ENCODE measurements around the gene KCND2. TPM values are rescaled to one million over a fixed set of nuclear protein-coding genes. Genes with fewer than 3 reads are reported as not detected.

Gene KCND2
- total RNA-seq, 2 experiments from 2014 or later, result not detected

DNA sequence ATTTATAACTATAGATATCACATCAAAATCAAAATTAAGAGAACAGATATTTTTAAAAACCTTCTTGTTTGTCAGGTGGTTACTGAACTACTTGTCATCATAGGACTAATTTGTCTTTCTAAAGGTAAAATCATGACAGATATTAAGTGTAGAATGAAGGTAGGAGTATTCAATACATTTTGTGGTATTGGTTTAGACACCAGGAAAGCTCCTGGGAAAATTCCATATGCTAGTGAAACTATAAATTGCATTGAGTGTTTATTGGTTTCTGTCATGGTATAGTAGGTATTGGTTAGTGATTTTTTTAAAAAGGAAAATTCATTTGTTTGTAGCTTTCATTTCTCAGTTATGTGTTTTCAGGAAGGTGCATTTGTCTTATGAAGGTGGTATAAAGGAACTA is 132.7 kb downstream of the KCND2 start:
- H3K4me3 ChIP-seq (ENCODE audit: low read depth, low read length, poor library complexity, severe bottlenecking), result no peak overlapping the region
- no TSS peak for BruUV-seq (replicated peaks)
- H3K79me2 ChIP-seq (ENCODE audit: insufficient read depth, low read depth, low read length), result no peaks in the 10 kb centered on the region
- CTCF ChIA-PET (ENCODE audit: unreplicated experiment), result no interaction called here
- no peak for TF ChIP-seq EZH2phosphoT487 (IDR thresholded peaks at IDR 0.05; ENCODE audit: borderline replicate concordance, low read depth, low read length)
- TF ChIP-seq, protein P1, sequence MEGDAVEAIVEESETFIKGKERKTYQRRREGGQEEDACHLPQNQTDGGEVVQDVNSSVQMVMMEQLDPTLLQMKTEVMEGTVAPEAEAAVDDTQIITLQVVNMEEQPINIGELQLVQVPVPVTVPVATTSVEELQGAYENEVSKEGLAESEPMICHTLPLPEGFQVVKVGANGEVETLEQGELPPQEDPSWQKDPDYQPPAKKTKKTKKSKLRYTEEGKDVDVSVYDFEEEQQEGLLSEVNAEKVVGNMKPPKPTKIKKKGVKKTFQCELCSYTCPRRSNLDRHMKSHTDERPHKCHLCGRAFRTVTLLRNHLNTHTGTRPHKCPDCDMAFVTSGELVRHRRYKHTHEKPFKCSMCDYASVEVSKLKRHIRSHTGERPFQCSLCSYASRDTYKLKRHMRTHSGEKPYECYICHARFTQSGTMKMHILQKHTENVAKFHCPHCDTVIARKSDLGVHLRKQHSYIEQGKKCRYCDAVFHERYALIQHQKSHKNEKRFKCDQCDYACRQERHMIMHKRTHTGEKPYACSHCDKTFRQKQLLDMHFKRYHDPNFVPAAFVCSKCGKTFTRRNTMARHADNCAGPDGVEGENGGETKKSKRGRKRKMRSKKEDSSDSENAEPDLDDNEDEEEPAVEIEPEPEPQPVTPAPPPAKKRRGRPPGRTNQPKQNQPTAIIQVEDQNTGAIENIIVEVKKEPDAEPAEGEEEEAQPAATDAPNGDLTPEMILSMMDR (conservative IDR thresholded peaks at IDR 0.05; ENCODE audit: low read length), result no peak
- H3K4me1 ChIP-seq (ENCODE audit: insufficient read depth, low read length, poor library complexity, severe bottlenecking), result no peaks in the 10 kb centered on the region
- no peaks in the 10 kb centered on the region for H4K20me1 ChIP-seq (ENCODE audit: insufficient read depth, low read length)
- no peak overlapping the region for H2AFZ ChIP-seq (ENCODE audit: low read length)
- H3K9me2 ChIP-seq (ENCODE audit: insufficient read depth, low read length), result no peaks in the 10 kb centered on the region
- H3K36me3 ChIP-seq (ENCODE audit: insufficient read depth, low read length), result no peaks in the 10 kb centered on the region
- H3K9me3 ChIP-seq (ENCODE audit: low read length), result no peaks in the 10 kb centered on the region
- no peak for DNase-seq (ENCODE audit: low spot score)
- intact Hi-C loops (cut with micrococcal nuclease; ENCODE audit: unreplicated experiment), result no loop called here
- POLR2A ChIA-PET, result interaction anchor here (0.6 kb wide), 1 partner anchor 42 kb away, joined by 3 read pairs; no protein-coding TSS in a partner anchor
- H3K4me2 ChIP-seq (ENCODE audit: low read length), result no peak overlapping the region
- no peak overlapping the region for H3K27ac ChIP-seq (ENCODE audit: low read depth, low read length, poor library complexity, severe bottlenecking)

DNA sequence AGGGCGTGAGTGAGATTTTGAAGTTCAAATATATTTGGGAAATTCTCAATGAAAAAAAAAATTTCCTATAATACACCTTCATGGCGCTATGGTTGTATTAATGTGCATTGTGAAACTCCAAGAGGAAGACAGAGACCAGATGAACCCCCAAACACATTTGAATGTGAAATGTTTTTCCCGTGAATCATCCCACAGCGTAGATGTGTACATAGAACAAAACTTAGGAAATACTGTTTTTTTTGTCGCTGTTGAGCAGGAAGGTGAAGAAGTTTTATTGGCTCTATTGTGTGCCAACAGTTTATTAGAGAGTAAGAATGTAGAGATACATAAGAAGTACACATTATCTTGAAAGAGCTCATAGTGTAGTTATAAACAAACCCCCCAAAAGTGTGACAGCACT is 134.0 kb downstream of the KCND2 start:
- no peaks in the 10 kb centered on the region for H3K9me3 ChIP-seq (ENCODE audit: low read length)
- TF ChIP-seq, protein P1 (conservative IDR thresholded peaks at IDR 0.05; ENCODE audit: low read length), result no peak
- TF ChIP-seq EZH2phosphoT487 (IDR thresholded peaks at IDR 0.05; ENCODE audit: borderline replicate concordance, low read depth, low read length), result no peak
- H3K4me2 ChIP-seq (ENCODE audit: low read length), result no peak overlapping the region
- no peaks in the 10 kb centered on the region for H4K20me1 ChIP-seq (ENCODE audit: insufficient read depth, low read length)
- H2AFZ ChIP-seq (ENCODE audit: low read length), result no peak overlapping the region
- no peaks in the 10 kb centered on the region for H3K36me3 ChIP-seq (ENCODE audit: insufficient read depth, low read length)
- intact Hi-C loops (cut with micrococcal nuclease; ENCODE audit: unreplicated experiment), result no loop called here
- no peaks in the 10 kb centered on the region for H3K4me1 ChIP-seq (ENCODE audit: insufficient read depth, low read length, poor library complexity, severe bottlenecking)
- no peaks in the 10 kb centered on the region for H3K9me2 ChIP-seq (ENCODE audit: insufficient read depth, low read length)
- DNase-seq (ENCODE audit: low spot score), result no peak
- no peak overlapping the region for H3K27ac ChIP-seq (ENCODE audit: low read depth, low read length, poor library complexity, severe bottlenecking)
- POLR2A ChIA-PET, result interaction anchor here (1.0 kb wide), 1 partner anchor 9 kb away, joined by 3 read pairs; no protein-coding TSS in a partner anchor
- CTCF ChIA-PET (ENCODE audit: unreplicated experiment), result no interaction called here
- H3K4me3 ChIP-seq (ENCODE audit: low read depth, low read length, poor library complexity, severe bottlenecking), result no peak overlapping the region
- BruUV-seq (replicated peaks), result no TSS peak
- H3K79me2 ChIP-seq (ENCODE audit: insufficient read depth, low read depth, low read length), result no peaks in the 10 kb centered on the region

DNA sequence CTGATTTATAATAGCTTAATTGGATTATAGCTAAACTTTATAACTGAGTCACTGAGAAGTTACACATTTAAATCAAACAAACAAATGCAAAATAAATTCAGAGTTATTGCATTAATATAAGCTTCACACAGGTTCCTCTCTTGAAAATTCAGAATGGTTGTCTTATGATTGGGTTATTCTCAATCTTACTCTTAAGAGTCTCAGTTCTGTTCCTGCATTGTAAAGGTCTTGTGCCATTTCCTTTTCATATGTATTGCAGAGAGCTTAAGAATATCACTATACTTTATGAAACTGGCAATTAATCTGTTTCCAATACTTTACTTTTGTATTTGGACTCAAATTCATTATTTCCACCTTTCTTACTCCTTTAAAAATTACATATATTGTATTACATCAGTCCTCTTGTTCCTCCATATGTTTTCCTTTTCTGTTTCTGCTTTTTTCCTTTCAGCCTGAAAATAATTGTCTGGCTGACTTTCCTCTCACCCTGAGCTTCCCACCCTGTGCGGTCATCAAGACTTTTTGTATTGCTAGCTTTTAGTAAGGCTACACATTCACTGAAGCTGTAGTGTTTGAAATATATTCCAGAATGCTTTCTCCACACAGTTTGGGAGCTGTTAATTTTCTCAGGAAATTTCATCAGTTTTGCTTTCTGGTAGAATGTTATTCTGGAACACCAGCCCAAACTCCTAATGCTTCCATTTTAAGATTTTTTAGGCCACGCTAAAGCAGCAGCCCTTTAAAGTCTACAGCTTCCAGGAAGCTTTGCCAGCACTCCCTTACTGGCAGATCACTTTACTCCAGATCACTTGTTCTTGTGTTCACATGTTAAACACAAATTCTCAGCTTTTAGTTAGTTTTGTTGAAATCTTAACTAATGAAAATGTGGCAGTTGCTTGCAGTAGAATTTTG is 139.4 kb downstream of the KCND2 start:
- ChIA-PET CTCF (ENCODE audit: unreplicated experiment) (no interaction called here), POLR2A (interaction anchor here (0.6 to 1.1 kb wide), 3 partner anchors 9 to 24 kb away, joined by 3 read pairs; no protein-coding TSS in a partner anchor)
- intact Hi-C loops (cut with micrococcal nuclease; ENCODE audit: unreplicated experiment), result no loop called here
- BruUV-seq (replicated peaks), result no TSS peak
- Histone ChIP-seq H3K4me3 (ENCODE audit: low read depth, low read length, poor library complexity, severe bottlenecking) (no peak overlapping the region), H3K4me1 (ENCODE audit: insufficient read depth, low read length, poor library complexity, severe bottlenecking) (no peaks in the 10 kb centered on the region), H3K9me2 (ENCODE audit: insufficient read depth, low read length) (no peaks in the 10 kb centered on the region), H3K9me3 (ENCODE audit: low read length) (no peaks in the 10 kb centered on the region), H3K79me2 (ENCODE audit: insufficient read depth, low read depth, low read length) (no peaks in the 10 kb centered on the region), H2AFZ (ENCODE audit: low read length) (no peak overlapping the region), H3K27ac (ENCODE audit: low read depth, low read length, poor library complexity, severe bottlenecking) (no peak overlapping the region), H3K4me2 (ENCODE audit: low read length) (no peak overlapping the region), H3K36me3 (ENCODE audit: insufficient read depth, low read length) (no peaks in the 10 kb centered on the region), H4K20me1 (ENCODE audit: insufficient read depth, low read length) (no peaks in the 10 kb centered on the region; the same call in 1 of the 2 replicates)
- DNase-seq (ENCODE audit: low spot score), result no peak
- TF ChIP-seq, protein P1 (conservative IDR thresholded peaks at IDR 0.05; ENCODE audit: low read length), result no peak
- no peak for TF ChIP-seq EZH2phosphoT487 (IDR thresholded peaks at IDR 0.05; ENCODE audit: borderline replicate concordance, low read depth, low read length)
